Activated CD8-positive, alpha-beta T cell treated with anti-CD3 and anti-CD28 coated beads for 36 hours (primary cell): ENCODE data around the gene DRAXIN. TPM values are rescaled to one million over a fixed set of nuclear protein-coding genes. Genes with fewer than 3 reads are reported as not detected.

Experiments used
- ATAC-seq: fragments of 200-7000 bp; cut with Tn5 transposase; one replicate; pipeline ENCODE4 v1.10.0; 2021; ENCODE audit warnings: mild to moderate bottlenecking, moderate library complexity
- CTCF ChIA-PET: fragments of 350-600 bp; sonication (Branson Sonifier 250); formaldehyde crosslinking; loops from one replicate; lab custom pipeline; 2021; ENCODE audit warnings: antibody characterized with exemption; lab: Charles Lee
- POLR2A ChIA-PET: fragments of 350-600 bp; sonication (Branson Sonifier 250); formaldehyde crosslinking; loops from one replicate; lab custom pipeline; 2021; ENCODE audit warnings: antibody characterized with exemption; lab: Charles Lee
- DNase-seq: peaks from one replicate; pipeline ENCODE4 v3.0.0-alpha.2; 2020
- H3K27ac Mint-ChIP-seq: one replicate; pipeline ENCODE4 v1.8.0; 2021; ENCODE audit warnings: mild to moderate bottlenecking, mixed read lengths
- H3K27me3 Mint-ChIP-seq: one replicate; pipeline ENCODE4 v1.8.0; 2021; ENCODE audit warnings: mixed read lengths
- H3K36me3 Mint-ChIP-seq: one replicate; pipeline ENCODE4 v1.8.0; 2021; ENCODE audit warnings: low read depth, mixed read lengths
- H3K4me1 Mint-ChIP-seq: one replicate; pipeline ENCODE4 v1.8.0; 2021; ENCODE audit warnings: low read depth, mixed read lengths
- H3K4me3 Mint-ChIP-seq: one replicate; pipeline ENCODE4 v1.8.0; 2021; ENCODE audit warnings: mild to moderate bottlenecking, moderate library complexity, mixed read lengths
- H3K9me3 Mint-ChIP-seq: one replicate; pipeline ENCODE4 v1.8.0; 2021; ENCODE audit warnings: mixed read lengths
- intact Hi-C: fragments of 100-400 bp; cut with micrococcal nuclease; formaldehyde crosslinking; loops from one replicate; pipeline ENCODE4 v1.10.0; 2022
- total RNA-seq, 2 experiments: library from RNA; stranded (reverse); gene quantifications; one replicate each; pipeline ENCODE4 v1.2.3, GENCODE V29; 2021
- TF ChIP-seq, protein P1 (sequence below): fragments of 200-600 bp; IDR thresholded peaks from one replicate; pipeline ENCODE4 v1.8.0; 2022; ENCODE audit warnings: antibody characterized with exemption, mild to moderate bottlenecking

DRAXIN gene
- total RNA-seq, 2 experiments from 2014 or later, result 0.18 to 0.20 TPM

DNA sequence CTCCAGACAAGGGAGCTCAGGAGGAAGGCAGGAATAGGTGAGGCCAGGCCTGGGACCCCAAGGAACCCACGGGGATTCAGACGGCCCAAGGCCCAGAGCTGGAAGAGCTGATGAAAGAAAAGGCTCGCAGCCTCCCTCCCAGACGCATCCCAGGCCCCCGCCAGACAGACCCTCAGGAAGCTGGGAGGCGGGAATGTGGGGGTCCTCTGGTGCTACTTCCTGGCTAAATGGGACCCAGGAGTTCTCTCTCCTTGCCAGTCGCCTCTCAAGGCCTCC is 37.7 kb upstream of the DRAXIN start:
- ATAC-seq (no peak), DNase-seq (no peak)
- TF ChIP-seq, protein P1, sequence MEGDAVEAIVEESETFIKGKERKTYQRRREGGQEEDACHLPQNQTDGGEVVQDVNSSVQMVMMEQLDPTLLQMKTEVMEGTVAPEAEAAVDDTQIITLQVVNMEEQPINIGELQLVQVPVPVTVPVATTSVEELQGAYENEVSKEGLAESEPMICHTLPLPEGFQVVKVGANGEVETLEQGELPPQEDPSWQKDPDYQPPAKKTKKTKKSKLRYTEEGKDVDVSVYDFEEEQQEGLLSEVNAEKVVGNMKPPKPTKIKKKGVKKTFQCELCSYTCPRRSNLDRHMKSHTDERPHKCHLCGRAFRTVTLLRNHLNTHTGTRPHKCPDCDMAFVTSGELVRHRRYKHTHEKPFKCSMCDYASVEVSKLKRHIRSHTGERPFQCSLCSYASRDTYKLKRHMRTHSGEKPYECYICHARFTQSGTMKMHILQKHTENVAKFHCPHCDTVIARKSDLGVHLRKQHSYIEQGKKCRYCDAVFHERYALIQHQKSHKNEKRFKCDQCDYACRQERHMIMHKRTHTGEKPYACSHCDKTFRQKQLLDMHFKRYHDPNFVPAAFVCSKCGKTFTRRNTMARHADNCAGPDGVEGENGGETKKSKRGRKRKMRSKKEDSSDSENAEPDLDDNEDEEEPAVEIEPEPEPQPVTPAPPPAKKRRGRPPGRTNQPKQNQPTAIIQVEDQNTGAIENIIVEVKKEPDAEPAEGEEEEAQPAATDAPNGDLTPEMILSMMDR, result no peak
- Mint-ChIP-seq H3K27me3 (no peaks in the 10 kb centered on the region), H3K36me3 (peaks cover 6% of the 10 kb centered on the region), H3K4me1 (peaks cover 25% of the 10 kb centered on the region), H3K4me3 (peak overlapping the region; percentile 72), H3K27ac (no peak overlapping the region), H3K9me3 (no peaks in the 10 kb centered on the region)
- ChIA-PET CTCF (interaction anchor here (0.6 to 12.3 kb wide), 7 partner anchors 10 to 616 kb away, joined by 3 to 136 read pairs (median 6); partner anchors contain the start of gene FBXO6), POLR2A (interaction anchor here (0.9 to 7.1 kb wide), 7 partner anchors 9 to 256 kb away, joined by 3 to 42 read pairs (median 5); partner anchors contain the start of genes FBXO6 and MAD2L2)
- intact Hi-C loops, result loop anchor here (5.0 kb wide), 1 partner anchor 79 kb away; no protein-coding TSS in a partner anchor

DNA sequence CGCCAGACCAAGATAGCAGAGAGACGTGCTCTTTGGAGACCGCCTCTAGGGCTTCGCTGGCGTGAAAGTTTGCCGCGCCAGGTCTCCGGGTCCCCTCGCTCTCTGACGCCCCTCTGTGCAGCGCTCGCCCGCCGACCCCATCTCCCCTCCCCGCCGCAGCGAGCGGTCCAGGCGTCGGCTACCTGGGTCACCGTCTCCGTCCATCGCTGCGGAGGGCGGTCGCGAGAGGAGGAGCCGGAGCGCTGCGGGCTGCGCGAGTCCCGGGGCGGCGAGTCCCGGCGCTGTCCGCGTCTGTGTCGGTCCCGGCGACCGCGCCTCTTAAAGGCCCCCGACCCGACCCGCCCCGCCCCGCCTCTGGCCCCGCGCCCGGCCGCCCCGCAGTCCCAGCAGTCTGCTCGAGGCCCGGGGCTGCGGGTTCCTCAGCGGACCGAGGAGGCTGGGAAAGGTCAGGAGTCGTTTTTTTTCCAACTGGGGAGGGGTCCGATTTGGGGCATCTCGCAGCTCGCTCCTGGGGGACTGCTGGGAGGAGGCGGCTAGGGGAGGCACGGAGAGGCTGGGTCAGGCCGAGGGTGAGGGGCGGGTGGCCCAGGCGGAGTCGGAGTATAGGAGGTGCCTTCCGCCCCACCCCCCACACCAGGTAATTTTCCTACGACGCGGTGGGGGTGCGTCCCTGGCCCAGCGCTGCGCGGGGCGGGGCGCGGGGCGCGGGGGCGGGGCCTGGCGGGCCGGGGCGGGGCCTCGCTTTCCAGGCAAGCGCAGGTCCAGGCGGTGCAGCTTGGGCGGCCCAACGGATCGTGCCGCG is 37.2 kb upstream of the DRAXIN start, which contains the start of the genes FBXO2 and FBXO44:
Gene FBXO2, minus strand, starts transcription at position 293 of the 802 bp plus-strand sequence. Its CDS starts 89 bp downstream, at position 204.
Gene FBXO44, plus strand, starts transcription at position 741 of the 802 bp plus-strand sequence. CDS start 959 bp downstream, outside the sequence.
- Mint-ChIP-seq H3K36me3 (peaks cover 8% of the 10 kb centered on the region), H3K4me1 (peaks cover 25% of the 10 kb centered on the region), H3K9me3 (no peaks in the 10 kb centered on the region), H3K27ac (peak within 1 kb of the TSS; percentile 42), H3K27me3 (no peaks in the 10 kb centered on the region), H3K4me3 (peak within 1 kb of the TSS; percentile 72)
- intact Hi-C loops, result loop anchor here (5.0 kb wide), 1 partner anchor 78 kb away; no protein-coding TSS in a partner anchor
- TF ChIP-seq, protein P1, result no peak
- ATAC-seq, result peak; percentile 74
- ChIA-PET POLR2A (interaction anchor here (0.9 to 7.1 kb wide), 5 partner anchors 8 to 256 kb away, joined by 3 to 42 read pairs (median 3); partner anchors contain the start of genes FBXO6 and MAD2L2), CTCF (interaction anchor here (2.1 to 12.3 kb wide), 5 partner anchors 9 to 69 kb away, joined by 6 to 136 read pairs (median 16); partner anchors contain the start of gene FBXO6)
- DNase-seq, result peak; percentile 76

DNA sequence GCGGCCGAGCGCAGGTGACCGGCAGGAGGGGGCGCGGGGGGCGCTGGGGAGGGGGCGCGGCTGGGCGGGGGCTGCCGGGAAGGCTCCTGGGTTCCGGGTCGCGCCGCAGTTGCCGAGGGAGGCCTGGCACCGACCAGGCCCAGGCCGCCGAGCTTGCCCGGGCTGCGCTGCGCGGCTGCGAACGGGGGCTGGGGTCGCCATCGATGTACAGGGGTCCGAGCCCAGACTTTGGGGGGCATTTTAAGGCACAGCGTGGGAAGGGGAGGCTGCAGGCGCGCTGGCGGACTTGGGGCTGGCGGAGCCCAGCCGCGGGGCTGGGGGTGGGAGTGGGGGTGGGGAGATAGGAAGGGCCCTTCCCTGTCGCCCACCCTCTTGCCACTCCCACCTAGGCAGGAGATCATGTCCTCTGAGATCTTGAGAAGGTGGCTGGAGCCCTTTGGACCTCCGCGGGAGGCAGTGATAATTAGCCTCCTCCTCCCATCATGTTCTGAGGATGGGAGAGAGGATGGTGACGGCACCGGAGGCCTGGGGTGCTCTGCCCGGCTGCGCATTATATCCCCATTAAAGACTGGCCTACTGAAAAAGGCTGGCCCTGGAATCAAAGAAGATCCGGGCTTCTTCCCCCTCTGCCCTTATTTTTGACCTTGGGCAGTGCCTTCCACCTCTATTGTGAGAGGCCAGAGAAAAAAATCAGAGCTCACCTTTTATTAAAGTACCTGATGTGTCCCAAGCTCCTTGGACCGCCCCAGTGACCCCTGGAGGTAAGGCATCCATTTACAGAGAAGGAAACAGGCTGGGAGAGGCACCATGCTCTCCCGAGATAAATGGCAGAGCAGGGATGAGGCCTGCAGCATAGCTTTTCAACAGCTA is 36.3 kb upstream of the DRAXIN start:
- Mint-ChIP-seq H3K27me3 (no peaks in the 10 kb centered on the region), H3K4me1 (peaks cover 17% of the 10 kb centered on the region), H3K27ac (no peak overlapping the region), H3K36me3 (peaks cover 11% of the 10 kb centered on the region), H3K9me3 (no peaks in the 10 kb centered on the region), H3K4me3 (peak overlapping the region; percentile 72)
- intact Hi-C loops, result loop anchor here (5.0 kb wide), 1 partner anchor 77 kb away; no protein-coding TSS in a partner anchor
- ATAC-seq (peak; percentile 14), DNase-seq (no peak)
- ChIA-PET CTCF (interaction anchor here (1.4 to 12.3 kb wide), 7 partner anchors 9 to 68 kb away, joined by 4 to 136 read pairs (median 12); partner anchors contain the start of gene FBXO6), POLR2A (interaction anchor here (0.7 to 7.1 kb wide), 5 partner anchors 8 to 253 kb away, joined by 5 to 42 read pairs (median 8); partner anchors contain the start of gene FBXO6)
- TF ChIP-seq, protein P1, result no peak

DNA sequence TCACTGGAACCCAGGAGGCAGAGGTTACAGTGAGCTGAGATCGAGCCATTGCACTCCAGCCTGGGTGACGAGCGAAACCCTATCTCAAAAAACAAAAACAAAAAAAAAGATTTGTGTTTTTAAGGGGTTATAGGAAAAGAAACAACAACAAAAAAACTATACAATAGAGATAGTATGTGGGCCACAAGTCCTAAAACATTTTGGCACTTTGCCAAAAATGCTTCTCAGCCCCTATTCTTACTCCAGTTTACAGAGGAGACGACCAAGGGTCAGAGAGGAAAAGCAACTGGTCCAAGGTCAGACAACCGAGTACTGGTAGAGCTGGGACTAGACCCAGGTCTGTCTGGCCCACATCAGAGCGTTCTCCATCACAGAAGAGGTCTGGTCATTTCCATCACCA is 33.9 kb upstream of the DRAXIN start:
- TF ChIP-seq, protein P1, result no peak
- POLR2A ChIA-PET, result no interaction called here
- Mint-ChIP-seq H3K36me3 (peaks cover 11% of the 10 kb centered on the region), H3K27me3 (no peaks in the 10 kb centered on the region), H3K27ac (no peak overlapping the region), H3K9me3 (no peaks in the 10 kb centered on the region), H3K4me3 (no peak overlapping the region), H3K4me1 (peaks cover 10% of the 10 kb centered on the region)
- intact Hi-C loops, result no loop called here
- no peak for ATAC-seq
- CTCF ChIA-PET, result interaction anchor here (0.6 to 12.3 kb wide), 3 partner anchors 12 to 65 kb away, joined by 3 to 136 read pairs (median 4); no protein-coding TSS in a partner anchor
- no peak for DNase-seq
